ENCODE results near the gene ZNF488. TPM values are rescaled to one million over a fixed set of nuclear protein-coding genes. Genes with fewer than 3 reads are reported as not detected.
A peak's percentile ranks its signal among the peaks of the same experiment; 100 is the strongest.

The ZNF488 gene
- polyA plus RNA-seq, 2 of the 4 experiments (the other 2 are of a cell fraction) = 4.0 to 8.3 TPM

DNA sequence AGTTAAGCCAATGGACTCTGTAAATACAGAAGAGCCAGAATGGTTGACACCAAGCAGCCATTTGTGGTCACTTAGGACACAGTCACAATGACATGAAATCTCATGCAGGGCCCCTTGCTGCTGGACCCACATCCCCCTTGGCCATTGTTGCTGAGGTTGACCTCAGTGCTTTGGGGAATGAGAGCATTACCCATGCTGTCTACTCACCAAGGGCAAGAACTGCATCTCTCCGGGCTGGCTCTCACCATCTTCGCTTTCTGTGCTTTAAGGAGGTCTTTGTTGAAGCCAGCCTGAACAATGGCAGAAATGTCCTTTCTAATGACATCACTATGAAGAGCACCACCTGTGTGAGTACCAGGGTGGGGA lies 30.1 kb upstream of the ZNF488 start:
- POLR2A ChIA-PET = no interaction called here
- 88% methylated on average over 2 of the region's 2 CpGs for WGBS (ENCODE audit: missing lambda C conversion rate)
- no peaks in the 10 kb centered on the region for H3K9me3 ChIP-seq
- TF ChIP-seq KDM5A (IDR thresholded peaks at IDR 0.05) (no peak), SREBF2 (IDR thresholded peaks at IDR 0.05) (no peak), RAD21 (conservative IDR thresholded peaks at IDR 0.05 in 1 of 2, IDR thresholded peaks at IDR 0.05 in 1 of 2) (no peak), GATA3 (IDR thresholded peaks at IDR 0.05; ENCODE audit: borderline replicate concordance) (no peak), HOXB13 (CRISPR knock-in tag; IDR thresholded peaks at IDR 0.05; ENCODE audit: low read depth) (no peak), EHF (CRISPR knock-in tag; IDR thresholded peaks at IDR 0.05) (no peak), PHF8 (IDR thresholded peaks at IDR 0.05; ENCODE audit: borderline replicate concordance, low read depth) (no peak), EHMT2 (IDR thresholded peaks at IDR 0.05; ENCODE audit: low read depth) (no peak), JUN (IDR thresholded peaks at IDR 0.05) (no peak), MAFK (IDR thresholded peaks at IDR 0.05; ENCODE audit: partially characterized antibody) (no peak), RCOR1 (IDR thresholded peaks at IDR 0.05; ENCODE audit: low read depth, low read length) (no peak), NR3C1 (IDR thresholded peaks at IDR 0.05) (no peak), ZC3H11A (IDR thresholded peaks at IDR 0.05) (no peak), FOXS1 (CRISPR knock-in tag; IDR thresholded peaks at IDR 0.05) (no peak), RFX5 (IDR thresholded peaks at IDR 0.05) (no peak), BHLHE40 (IDR thresholded peaks at IDR 0.05; ENCODE audit: low read depth, low read length) (no peak), RNF2 (IDR thresholded peaks at IDR 0.05; ENCODE audit: borderline replicate concordance, low read depth) (no peak)
- TF ChIP-seq, protein P1, sequence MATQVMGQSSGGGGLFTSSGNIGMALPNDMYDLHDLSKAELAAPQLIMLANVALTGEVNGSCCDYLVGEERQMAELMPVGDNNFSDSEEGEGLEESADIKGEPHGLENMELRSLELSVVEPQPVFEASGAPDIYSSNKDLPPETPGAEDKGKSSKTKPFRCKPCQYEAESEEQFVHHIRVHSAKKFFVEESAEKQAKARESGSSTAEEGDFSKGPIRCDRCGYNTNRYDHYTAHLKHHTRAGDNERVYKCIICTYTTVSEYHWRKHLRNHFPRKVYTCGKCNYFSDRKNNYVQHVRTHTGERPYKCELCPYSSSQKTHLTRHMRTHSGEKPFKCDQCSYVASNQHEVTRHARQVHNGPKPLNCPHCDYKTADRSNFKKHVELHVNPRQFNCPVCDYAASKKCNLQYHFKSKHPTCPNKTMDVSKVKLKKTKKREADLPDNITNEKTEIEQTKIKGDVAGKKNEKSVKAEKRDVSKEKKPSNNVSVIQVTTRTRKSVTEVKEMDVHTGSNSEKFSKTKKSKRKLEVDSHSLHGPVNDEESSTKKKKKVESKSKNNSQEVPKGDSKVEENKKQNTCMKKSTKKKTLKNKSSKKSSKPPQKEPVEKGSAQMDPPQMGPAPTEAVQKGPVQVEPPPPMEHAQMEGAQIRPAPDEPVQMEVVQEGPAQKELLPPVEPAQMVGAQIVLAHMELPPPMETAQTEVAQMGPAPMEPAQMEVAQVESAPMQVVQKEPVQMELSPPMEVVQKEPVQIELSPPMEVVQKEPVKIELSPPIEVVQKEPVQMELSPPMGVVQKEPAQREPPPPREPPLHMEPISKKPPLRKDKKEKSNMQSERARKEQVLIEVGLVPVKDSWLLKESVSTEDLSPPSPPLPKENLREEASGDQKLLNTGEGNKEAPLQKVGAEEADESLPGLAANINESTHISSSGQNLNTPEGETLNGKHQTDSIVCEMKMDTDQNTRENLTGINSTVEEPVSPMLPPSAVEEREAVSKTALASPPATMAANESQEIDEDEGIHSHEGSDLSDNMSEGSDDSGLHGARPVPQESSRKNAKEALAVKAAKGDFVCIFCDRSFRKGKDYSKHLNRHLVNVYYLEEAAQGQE (IDR thresholded peaks at IDR 0.05) = no peak
- TF ChIP-seq, protein P2, sequence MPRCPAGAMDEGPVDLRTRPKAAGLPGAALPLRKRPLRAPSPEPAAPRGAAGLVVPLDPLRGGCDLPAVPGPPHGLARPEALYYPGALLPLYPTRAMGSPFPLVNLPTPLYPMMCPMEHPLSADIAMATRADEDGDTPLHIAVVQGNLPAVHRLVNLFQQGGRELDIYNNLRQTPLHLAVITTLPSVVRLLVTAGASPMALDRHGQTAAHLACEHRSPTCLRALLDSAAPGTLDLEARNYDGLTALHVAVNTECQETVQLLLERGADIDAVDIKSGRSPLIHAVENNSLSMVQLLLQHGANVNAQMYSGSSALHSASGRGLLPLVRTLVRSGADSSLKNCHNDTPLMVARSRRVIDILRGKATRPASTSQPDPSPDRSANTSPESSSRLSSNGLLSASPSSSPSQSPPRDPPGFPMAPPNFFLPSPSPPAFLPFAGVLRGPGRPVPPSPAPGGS (IDR thresholded peaks at IDR 0.05) = no peak
- H3K4me2 ChIP-seq = no peak overlapping the region
- ATAC-seq = no peak
- no peak for FAIRE-seq
- DNase-seq (ENCODE audit: low read depth in 1 of 2, low spot score in 1 of 2) = no peak
- H3K4me1 ChIP-seq = peaks cover 13% of the 10 kb centered on the region
- H3K4me3 ChIP-seq = no peak overlapping the region
- CTCF ChIA-PET = no interaction called here
- H3K27ac ChIP-seq = peak overlapping the region in 1 of 2 experiments; percentile 63; a peak in 1 of 6 replicates

GRCh38 chr10:47413531-47414226 lies 29.6 kb upstream of the ZNF488 start:
- Histone ChIP-seq H3K4me3 (no peak overlapping the region), H3K4me1 (peaks cover 17% of the 10 kb centered on the region), H3K4me2 (no peak overlapping the region), H3K27ac (peak overlapping the region; percentile 43 to 63; a peak in 3 of 6 replicates), H3K9me3 (no peaks in the 10 kb centered on the region)
- WGBS (ENCODE audit: missing lambda C conversion rate) = 79% methylated on average over 14 of the region's 14 CpGs
- FAIRE-seq (no peak), DNase-seq (ENCODE audit: low read depth in 1 of 2, low spot score in 1 of 2) (no peak), ATAC-seq (no peak)
- POLR2A ChIA-PET = no interaction called here
- TF ChIP-seq RAD21 (conservative IDR thresholded peaks at IDR 0.05 in 1 of 2, IDR thresholded peaks at IDR 0.05 in 1 of 2) (no peak), MAFK (IDR thresholded peaks at IDR 0.05; ENCODE audit: partially characterized antibody) (no peak), PBX3 (IDR thresholded peaks at IDR 0.05) (no peak), NR3C1 (IDR thresholded peaks at IDR 0.05) (no peak), CBX2 (IDR thresholded peaks at IDR 0.05; ENCODE audit: borderline replicate concordance, low read depth) (no peak), CHD2 (IDR thresholded peaks at IDR 0.05; ENCODE audit: low read length, partially characterized antibody) (no peak)
- CTCF ChIA-PET = no interaction called here

Measured in A549 (cell line).